Esophagus muscularis mucosa (tissue), 4 donors: ENCODE results near the gene CSMD2. TPM values are rescaled to one million over a fixed set of nuclear protein-coding genes. Genes with fewer than 3 reads are reported as not detected.

Experiments used
- DNase-seq: peaks from one replicate; pipeline ENCODE4 v3.0.0-alpha.2; 2017; ENCODE audit errors: extremely low spot score
- H3K27ac ChIP-seq, 4 donors: fragments of 200-600 bp; sonication (generic); replicated peaks in 1 of 4; 1 replicate in 3 of 4; 2 replicates in 1 of 4; pipeline ENCODE4 v1.5.1; 2016 to 2019; ENCODE audit warnings: mild to moderate bottlenecking in 1 of 4
- H3K27me3 ChIP-seq, 4 donors: fragments of 200-600 bp; sonication (generic); one replicate each; pipeline versions ENCODE4 v1.5.1 to v1.6.0; 2016 to 2019
- H3K36me3 ChIP-seq, 4 donors: fragments of 200-600 bp; sonication (generic); one replicate each; pipeline ENCODE4 v1.5.1; 2016 to 2019
- H3K4me1 ChIP-seq, 4 donors: fragments of 200-600 bp; sonication (generic); one replicate each; pipeline ENCODE4 v1.5.1; 2016 to 2019
- H3K4me3 ChIP-seq, 4 donors: fragments of 200-600 bp; sonication (generic); 1 replicate in 2 of 4; 2 replicates in 2 of 4; pipeline ENCODE4 v1.5.1; 2016 to 2019; ENCODE audit warnings: mild to moderate bottlenecking in 4 of 4, moderate library complexity in 1 of 4
- H3K9me3 ChIP-seq, 4 donors: fragments of 200-600 bp; sonication (generic); 1 replicate in 3 of 4; 2 replicates in 1 of 4; pipeline ENCODE4 v1.5.1; 2016 to 2019
- CTCF ChIP-seq, 3 experiments: fragments of 200-600 bp in 2 of 3; fragments of 450-650 bp in 1 of 3; sonication (generic) in 2 of 3; IDR thresholded peaks; one replicate each; pipeline ENCODE4 v1.5.1; 2017 to 2019; ENCODE audit warnings: antibody characterized with exemption in 3 of 3, mild to moderate bottlenecking in 2 of 3, moderate library complexity in 1 of 3
- EP300 ChIP-seq: sonication (generic); formaldehyde crosslinking; IDR thresholded peaks from one replicate; pipeline ENCODE4 v1.6.1; 2017; ENCODE audit warnings: antibody characterized with exemption
- POLR2A ChIP-seq: fragments of 450-650 bp; IDR thresholded peaks from one replicate; pipeline ENCODE4 v1.6.1; 2017; ENCODE audit warnings: antibody characterized with exemption, moderate library complexity, mild to moderate bottlenecking, low read depth
- POLR2AphosphoS5 ChIP-seq, 2 donors: sonication (generic); formaldehyde crosslinking; IDR thresholded peaks; one replicate each; pipeline ENCODE4 v1.6.1; 2017; ENCODE audit warnings: antibody characterized with exemption in 2 of 2
- WGBS: methylation state at CpG from one replicate; pipeline ENCODE4 v1.1.5; 2018; 5-methylcytosine and 5-hydroxymethylcytosine counted together
- intact Hi-C: fragments of 100-400 bp; cut with DNase I; formaldehyde crosslinking; loops from one replicate; pipeline ENCODE4 v1.15.1; 2023
- small RNA-seq, 3 donors: library from RNA; depleted of rRNA; stranded (forward); fragments of <200 nt; gene quantifications; one replicate each; pipeline ENCODE3, GENCODE V24; 2016
- total RNA-seq, 4 donors: library from RNA; depleted of rRNA; stranded (reverse); fragments of >200 nt; gene quantifications; one replicate each; pipeline versions ENCODE4 v1.1.0 to v1.2.1, GENCODE V29; 2016

Gene CSMD2
- total RNA-seq, 4 donors from 2014 or later = 0.26 to 0.75 (median 0.37) TPM

- no peak for DNase-seq
- H3K27ac ChIP-seq = no peak overlapping the region
- 98% methylated on average over 3 of the region's 3 CpGs for WGBS
- intact Hi-C loops = no loop called here
- TF ChIP-seq POLR2A = no peak
- no peak for TF ChIP-seq POLR2AphosphoS5 (IDR thresholded peaks at IDR 0.05)
- no peak for TF ChIP-seq EP300
- TF ChIP-seq CTCF (IDR thresholded peaks at IDR 0.05) = no peak
- H3K9me3 ChIP-seq = no peaks in the 10 kb centered on the region
- H3K27me3 ChIP-seq = no peaks in the 10 kb centered on the region
- peaks cover 21 to 58% (median 37%) of the 10 kb centered on the region in 4 donors for H3K4me1 ChIP-seq
- H3K4me3 ChIP-seq = no peak overlapping the region
- no peaks in the 10 kb centered on the region for H3K36me3 ChIP-seq
Measured at GRCh38 chr1:33464552-33464951, 700.5 kb downstream of the CSMD2 start.

Small RNAs within 50 kb of the gene (small RNA-seq; reads per million reads assigned to genes)
- 0 to 0.17 (median 0) reads per million in 3 donors for gene RNA5SP42

Other genes with a start within 250 kb of the CSMD2 start
- under 1 TPM in 1 of 4 donors, not detected in 3; 0.13 TPM for gene C1orf94, start 11.7 kb upstream of the CSMD2 start, total RNA-seq